Coronary artery (tissue), 2 donors: ENCODE measurements around the gene GLP1R.

Experiments
- DNase-seq: peaks from one replicate; pipeline ENCODE4 v3.0.0-alpha.2; 2017; ENCODE audit warnings: low spot score
- H3K27ac ChIP-seq, 2 donors: fragments of 200-600 bp; sonication (generic); one replicate each; pipeline ENCODE4 v1.5.1; 2016 to 2019
- H3K4me3 ChIP-seq: fragments of 200-600 bp; sonication (generic); 2 replicates; pipeline ENCODE4 v1.5.1; 2016; ENCODE audit warnings: mild to moderate bottlenecking, moderate library complexity
- TF ChIP-seq, protein P1 (sequence below): fragments of 200-600 bp; sonication (generic); IDR thresholded peaks from one replicate; pipeline ENCODE4 v1.5.1; 2019; ENCODE audit warnings: antibody characterized with exemption

The GLP1R gene

GRCh38 chr6:39008737-39009136 is 39.8 kb upstream of the GLP1R start:
- no peak for DNase-seq
- Histone ChIP-seq H3K4me3 (no peak overlapping the region), H3K27ac (no peak overlapping the region)
- TF ChIP-seq, protein P1, sequence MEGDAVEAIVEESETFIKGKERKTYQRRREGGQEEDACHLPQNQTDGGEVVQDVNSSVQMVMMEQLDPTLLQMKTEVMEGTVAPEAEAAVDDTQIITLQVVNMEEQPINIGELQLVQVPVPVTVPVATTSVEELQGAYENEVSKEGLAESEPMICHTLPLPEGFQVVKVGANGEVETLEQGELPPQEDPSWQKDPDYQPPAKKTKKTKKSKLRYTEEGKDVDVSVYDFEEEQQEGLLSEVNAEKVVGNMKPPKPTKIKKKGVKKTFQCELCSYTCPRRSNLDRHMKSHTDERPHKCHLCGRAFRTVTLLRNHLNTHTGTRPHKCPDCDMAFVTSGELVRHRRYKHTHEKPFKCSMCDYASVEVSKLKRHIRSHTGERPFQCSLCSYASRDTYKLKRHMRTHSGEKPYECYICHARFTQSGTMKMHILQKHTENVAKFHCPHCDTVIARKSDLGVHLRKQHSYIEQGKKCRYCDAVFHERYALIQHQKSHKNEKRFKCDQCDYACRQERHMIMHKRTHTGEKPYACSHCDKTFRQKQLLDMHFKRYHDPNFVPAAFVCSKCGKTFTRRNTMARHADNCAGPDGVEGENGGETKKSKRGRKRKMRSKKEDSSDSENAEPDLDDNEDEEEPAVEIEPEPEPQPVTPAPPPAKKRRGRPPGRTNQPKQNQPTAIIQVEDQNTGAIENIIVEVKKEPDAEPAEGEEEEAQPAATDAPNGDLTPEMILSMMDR, result no peak

GRCh38 chr6:39009476-39009875 is 39.1 kb upstream of the GLP1R start:
- DNase-seq, result no peak
- Histone ChIP-seq H3K4me3 (no peak overlapping the region), H3K27ac (no peak overlapping the region)
- TF ChIP-seq, protein P1, result no peak

- Histone ChIP-seq H3K4me3 (no peak overlapping the region), H3K27ac (no peak overlapping the region)
- DNase-seq, result no peak
- TF ChIP-seq, protein P1, result no peak
Measured at GRCh38 chr6:39016839-39017546, 31.6 kb upstream of the GLP1R start.

GRCh38 chr6:39017547-39017880 is 31.1 kb upstream of the GLP1R start:
- no peak for DNase-seq
- no peak overlapping the region for H3K4me3 ChIP-seq
- TF ChIP-seq, protein P1, result no peak
- H3K27ac ChIP-seq, result no peak overlapping the region

GRCh38 chr6:39018103-39018502 is 30.5 kb upstream of the GLP1R start:
- no peak for DNase-seq
- TF ChIP-seq, protein P1, result no peak
- H3K27ac ChIP-seq, result no peak overlapping the region

GRCh38 chr6:39020136-39020535 is 28.4 kb upstream of the GLP1R start:
- no peak overlapping the region for H3K27ac ChIP-seq
- TF ChIP-seq, protein P1, result no peak
- DNase-seq, result no peak
- H3K4me3 ChIP-seq, result no peak overlapping the region

More at GRCh38 chr6:39018103-39018502, 30.5 kb upstream of the GLP1R start:
- H3K4me3 ChIP-seq, result no peak overlapping the region

DNA sequence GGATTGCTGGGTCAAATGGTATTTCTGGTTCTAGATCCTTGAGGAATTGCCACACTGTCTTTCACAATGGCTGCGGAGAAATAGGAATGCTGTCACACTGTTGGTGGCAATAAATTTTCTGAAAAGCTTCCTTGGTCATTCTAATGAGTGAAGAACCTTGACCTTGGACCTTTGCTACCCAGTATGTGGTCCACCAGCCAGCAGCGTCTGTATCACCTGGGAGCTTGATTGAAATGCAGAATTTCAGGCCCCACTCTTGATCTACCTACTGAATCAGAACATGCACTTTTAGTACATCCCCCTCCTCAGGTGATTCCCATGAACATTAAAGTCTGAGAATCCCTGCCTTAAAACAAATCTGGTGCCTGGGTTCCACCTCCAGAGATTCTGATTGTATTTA is 27.5 kb upstream of the GLP1R start:
- DNase-seq, result no peak
- H3K27ac ChIP-seq, result no peak overlapping the region
- TF ChIP-seq, protein P1, result no peak
- H3K4me3 ChIP-seq, result no peak overlapping the region
